NCI-H446 treated with DMSO at 0.1 percent for 48 hours (cell line): ENCODE measurements around the gene CFAP61.
"Not testable (repeated sequence)": the region's sequence is repeated elsewhere in the genome, so short reads cannot be mapped to it uniquely, and the experiment has no call there.

Experiments
- DNase-seq: peaks from one replicate; lab custom pipeline; 2025; lab: John Stamatoyannopoulos, UW

Gene CFAP61

GRCh38 chr20:20089018-20089417, 36.7 kb downstream of the CFAP61 start:
- DNase-seq: no peak

- no peak for DNase-seq
These were observed 37.6 kb downstream of the CFAP61 start for GRCh38 chr20:20089939-20090338.

GRCh38 chr20:20092827-20093226, 40.5 kb downstream of the CFAP61 start:
- no peak for DNase-seq

- no peak for DNase-seq
These were observed 42.1 kb downstream of the CFAP61 start for GRCh38 chr20:20094410-20094809.

GRCh38 chr20:20095114-20095872, 43.0 kb downstream of the CFAP61 start:
- peak; percentile 77 for DNase-seq

GRCh38 chr20:20096421-20096820, 44.1 kb downstream of the CFAP61 start:
- DNase-seq: peak; percentile 84

- DNase-seq: no peak
These were observed 48.5 kb downstream of the CFAP61 start for GRCh38 chr20:20100881-20101280.

GRCh38 chr20:20102163-20102562, 49.8 kb downstream of the CFAP61 start:
- no peak for DNase-seq

GRCh38 chr20:20102716-20103258, 50.5 kb downstream of the CFAP61 start:
- no peak for DNase-seq

- DNase-seq: no peak
These were observed 51.2 kb downstream of the CFAP61 start for GRCh38 chr20:20103486-20103885.

GRCh38 chr20:20123187-20123586, 70.9 kb downstream of the CFAP61 start:
- not testable (repeated sequence) for DNase-seq

- DNase-seq: no peak
These were observed 78.1 kb downstream of the CFAP61 start for GRCh38 chr20:20130399-20130798.

GRCh38 chr20:20134941-20135575, 82.7 kb downstream of the CFAP61 start:
- no peak for DNase-seq

- DNase-seq: no peak
These were observed 84.0 kb downstream of the CFAP61 start for GRCh38 chr20:20136313-20136712.

GRCh38 chr20:20137851-20138250, 85.5 kb downstream of the CFAP61 start:
- no peak for DNase-seq

GRCh38 chr20:20138301-20139064, 86.2 kb downstream of the CFAP61 start:
- no peak for DNase-seq

GRCh38 chr20:20139403-20139802, 87.1 kb downstream of the CFAP61 start:
- no peak for DNase-seq

- no peak for DNase-seq
These were observed 90.8 kb downstream of the CFAP61 start for GRCh38 chr20:20143165-20143564.

GRCh38 chr20:20143646-20144045, 91.3 kb downstream of the CFAP61 start:
- no peak for DNase-seq

GRCh38 chr20:20148779-20149178, 96.4 kb downstream of the CFAP61 start:
- DNase-seq: no peak

GRCh38 chr20:20150241-20150640, 97.9 kb downstream of the CFAP61 start:
- no peak for DNase-seq

- no peak for DNase-seq
These were observed 108.2 kb downstream of the CFAP61 start for GRCh38 chr20:20160520-20160919.

GRCh38 chr20:20161611-20162010, 109.3 kb downstream of the CFAP61 start:
- DNase-seq: no peak
